CD4-positive, alpha-beta memory T cell (primary cell): Measurements from ENCODE around the gene ZBTB18. TPM values are rescaled to one million over a fixed set of nuclear protein-coding genes. Genes with fewer than 3 reads are reported as not detected.

Experiments used
- CTCF ChIA-PET: fragments of 350-600 bp; sonication (Branson Sonifier 250); formaldehyde crosslinking; loops from one replicate; lab custom pipeline; 2021; ENCODE audit warnings: inconsistent platforms; ENCODE audit not compliant: partially characterized antibody; lab: Charles Lee
- POLR2A ChIA-PET: fragments of 350-600 bp; sonication (Branson Sonifier 250); formaldehyde crosslinking; loops from one replicate; lab custom pipeline; 2021; ENCODE audit not compliant: partially characterized antibody; lab: Charles Lee
- DNase-seq, 5 donors: peaks; one replicate each; pipeline versions ENCODE4 v3.0.0 to v3.0.0-alpha.2; 2020 to 2022; ENCODE audit warnings: mixed read lengths in 1 of 5
- H3K27ac ChIP-seq: one replicate; pipeline ENCODE4 v1.7.0; 2013; ENCODE audit warnings: low read depth, low read length
- H3K27me3 ChIP-seq: 2 replicates; pipeline ENCODE4 v1.7.0; 2013; ENCODE audit warnings: mild to moderate bottlenecking, low read length, moderate library complexity; ENCODE audit not compliant: insufficient read depth
- H3K36me3 ChIP-seq: 2 replicates; pipeline ENCODE4 v1.7.0; 2013; ENCODE audit warnings: mild to moderate bottlenecking, low read length, moderate library complexity; ENCODE audit not compliant: insufficient read depth
- H3K4me1 ChIP-seq: 2 replicates; pipeline ENCODE4 v1.7.0; 2013; ENCODE audit warnings: mild to moderate bottlenecking, low read length, moderate library complexity; ENCODE audit not compliant: insufficient read depth
- H3K4me3 ChIP-seq, 2 donors: one replicate each; pipeline ENCODE4 v1.7.0; 2013; ENCODE audit warnings: low read length in 2 of 2, mild to moderate bottlenecking in 1 of 2
- H3K9me3 ChIP-seq, 2 donors: one replicate each; pipeline ENCODE4 v1.7.0; 2013; ENCODE audit warnings: low read length in 2 of 2, control low read depth in 1 of 2; ENCODE audit not compliant: control insufficient read depth in 1 of 2
- H3K27ac Mint-ChIP-seq, 7 donors: one replicate each; pipeline ENCODE4 v1.8.0; 2020 to 2021; ENCODE audit warnings: mixed read lengths in 7 of 7, mild to moderate bottlenecking in 6 of 7, inconsistent platforms in 3 of 7, moderate library complexity in 3 of 7
- H3K27me3 Mint-ChIP-seq, 2 donors: one replicate each; pipeline ENCODE4 v1.8.0; 2020 to 2021; ENCODE audit warnings: mixed read lengths in 2 of 2
- H3K36me3 Mint-ChIP-seq, 2 donors: one replicate each; pipeline ENCODE4 v1.8.0; 2020 to 2021; ENCODE audit warnings: mixed read lengths in 2 of 2, inconsistent platforms in 1 of 2, mild to moderate bottlenecking in 1 of 2
- H3K4me1 Mint-ChIP-seq, 4 donors: one replicate each; pipeline ENCODE4 v1.8.0; 2020 to 2021; ENCODE audit warnings: mixed read lengths in 4 of 4, mild to moderate bottlenecking in 1 of 4
- H3K4me3 Mint-ChIP-seq, 8 donors: one replicate each; pipeline ENCODE4 v1.8.0; 2020 to 2021; ENCODE audit warnings: mixed read lengths in 8 of 8, mild to moderate bottlenecking in 7 of 8, moderate library complexity in 6 of 8, inconsistent platforms in 3 of 8
- H3K9me3 Mint-ChIP-seq, 8 donors: one replicate each; pipeline ENCODE4 v1.8.0; 2020 to 2021; ENCODE audit warnings: mixed read lengths in 8 of 8, mild to moderate bottlenecking in 5 of 8, inconsistent platforms in 3 of 8, moderate library complexity in 1 of 8
- intact Hi-C: fragments of 100-400 bp; cut with micrococcal nuclease; formaldehyde crosslinking; loops from one replicate; pipeline ENCODE4 v1.15.1; 2023
- polyA plus RNA-seq, 2 donors: library from polyadenylated mRNA; unstranded; fragments of 300-500 nt; fragmentation: Illumina TruSeq; gene quantifications; one replicate each; pipeline ENCODE4 v1.2.3, GENCODE V29; 2021
- total RNA-seq, 2 experiments: library from RNA; stranded (reverse); gene quantifications; one replicate each; pipeline ENCODE4 v1.2.3, GENCODE V29; 2021

ZBTB18 gene
- total RNA-seq (10 to 100 TPM; 62.8 to 65.3 TPM), polyA plus RNA-seq (1 to 10 TPM; 1.5 to 2.1 TPM)

GRCh38 chr1:244050835-244051444 lies at the start of gene ZBTB18:
Gene ZBTB18 (plus strand): TSS chr1:244051283. CDS start chr1:244051432, 149 bp downstream.
- peak within 1 kb of the TSS in 6 of 8 donors; percentile 96 to 99 (median 99) for H3K4me3 Mint-ChIP-seq
- H3K27ac Mint-ChIP-seq: peak within 1 kb of the TSS in 4 of 7 donors; percentile 97 to 99 (median 98)
- peaks cover 23% of the 10 kb centered on the region for H3K36me3 ChIP-seq
- peaks cover 0 to 6% (median 0%) of the 10 kb centered on the region in 8 donors for H3K9me3 Mint-ChIP-seq
- H3K4me3 ChIP-seq: peak within 1 kb of the TSS; percentile 47 to 62
- H3K4me1 ChIP-seq: peaks cover 43% of the 10 kb centered on the region
- ChIA-PET POLR2A (interaction anchor here (0.7 to 10.7 kb wide), 5 partner anchors 11 to 110 kb away, joined by 3 to 251 read pairs (median 3); no protein-coding TSS in a partner anchor), CTCF (interaction anchor here (0.6 to 3.6 kb wide), 4 partner anchors 10 to 221 kb away, joined by 3 to 16 read pairs (median 3); no protein-coding TSS in a partner anchor)
- peaks cover 2 to 23% of the 10 kb centered on the region in 2 donors for H3K36me3 Mint-ChIP-seq
- intact Hi-C loops: no loop called here
- peak within 1 kb of the TSS; percentile 70 for H3K27ac ChIP-seq
- H3K27me3 ChIP-seq: no peaks in the 10 kb centered on the region
- peaks cover 21 to 29% (median 26%) of the 10 kb centered on the region in 4 donors for H3K4me1 Mint-ChIP-seq
- DNase-seq: peak in 2 of 5 donors; percentile 10 to 11
- no peaks in the 10 kb centered on the region for H3K9me3 ChIP-seq
- H3K27me3 Mint-ChIP-seq: no peaks in the 10 kb centered on the region

- Mint-ChIP-seq H3K27me3 (peaks cover 0 to 1% of the 10 kb centered on the region in 2 donors), H3K4me3 (peak overlapping the region in 6 of 8 donors; percentile 13 to 63 (median 41)), H3K27ac (peak overlapping the region in 5 of 7 donors; percentile 0 to 59 (median 44)), H3K9me3 (peaks cover 0 to 2% (median 0%) of the 10 kb centered on the region in 8 donors), H3K4me1 (peaks cover 19 to 23% (median 21%) of the 10 kb centered on the region in 4 donors), H3K36me3 (no peaks in the 10 kb centered on the region)
- Histone ChIP-seq H3K9me3 (no peaks in the 10 kb centered on the region), H3K4me1 (peaks cover 16% of the 10 kb centered on the region), H3K27ac (no peak overlapping the region), H3K36me3 (no peaks in the 10 kb centered on the region), H3K27me3 (no peaks in the 10 kb centered on the region), H3K4me3 (no peak overlapping the region)
- CTCF ChIA-PET: no interaction called here
- POLR2A ChIA-PET: interaction anchor here (1.7 kb wide), 1 partner anchor 45 kb away, joined by 7 read pairs; no protein-coding TSS in a partner anchor
- no peak for DNase-seq
- intact Hi-C loops: no loop called here
Observed at GRCh38 chr1:244002721-244003120, 48.4 kb upstream of the ZBTB18 start.

GRCh38 chr1:244005455-244005854 lies 45.6 kb upstream of the ZBTB18 start:
- Histone ChIP-seq H3K4me1 (peaks cover 16% of the 10 kb centered on the region), H3K27me3 (no peaks in the 10 kb centered on the region), H3K4me3 (no peak overlapping the region), H3K9me3 (no peaks in the 10 kb centered on the region), H3K36me3 (no peaks in the 10 kb centered on the region), H3K27ac (no peak overlapping the region)
- H3K36me3 Mint-ChIP-seq: no peaks in the 10 kb centered on the region
- POLR2A ChIA-PET: no interaction called here
- H3K27me3 Mint-ChIP-seq: peaks cover 2 to 3% of the 10 kb centered on the region in 2 donors
- CTCF ChIA-PET: no interaction called here
- no peak overlapping the region for H3K27ac Mint-ChIP-seq
- no peak for DNase-seq
- peaks cover 19 to 23% (median 21%) of the 10 kb centered on the region in 4 donors for H3K4me1 Mint-ChIP-seq
- H3K4me3 Mint-ChIP-seq: no peak overlapping the region
- intact Hi-C loops: no loop called here
- H3K9me3 Mint-ChIP-seq: no peaks in the 10 kb centered on the region

GRCh38 chr1:244006381-244006901 lies 44.6 kb upstream of the ZBTB18 start:
- Mint-ChIP-seq H3K27ac (no peak overlapping the region), H3K27me3 (peaks cover 2 to 6% of the 10 kb centered on the region in 2 donors), H3K4me1 (peaks cover 19 to 23% (median 21%) of the 10 kb centered on the region in 4 donors), H3K9me3 (no peaks in the 10 kb centered on the region), H3K4me3 (no peak overlapping the region), H3K36me3 (no peaks in the 10 kb centered on the region)
- intact Hi-C loops: no loop called here
- Histone ChIP-seq H3K27me3 (no peaks in the 10 kb centered on the region), H3K4me1 (peaks cover 16% of the 10 kb centered on the region), H3K9me3 (no peaks in the 10 kb centered on the region), H3K36me3 (no peaks in the 10 kb centered on the region), H3K27ac (no peak overlapping the region), H3K4me3 (no peak overlapping the region)
- POLR2A ChIA-PET: no interaction called here
- CTCF ChIA-PET: no interaction called here
- DNase-seq: no peak

GRCh38 chr1:244006961-244007360 lies 44.1 kb upstream of the ZBTB18 start:
- CTCF ChIA-PET: no interaction called here
- H3K9me3 ChIP-seq: no peaks in the 10 kb centered on the region
- H3K27ac Mint-ChIP-seq: no peak overlapping the region
- H3K27me3 ChIP-seq: no peaks in the 10 kb centered on the region
- H3K4me1 Mint-ChIP-seq: peaks cover 16 to 18% (median 17%) of the 10 kb centered on the region in 4 donors
- peaks cover 14% of the 10 kb centered on the region for H3K4me1 ChIP-seq
- H3K4me3 Mint-ChIP-seq: no peak overlapping the region
- no peaks in the 10 kb centered on the region for H3K9me3 Mint-ChIP-seq
- no peak for DNase-seq
- POLR2A ChIA-PET: no interaction called here
- intact Hi-C loops: no loop called here
- no peak overlapping the region for H3K27ac ChIP-seq
- H3K4me3 ChIP-seq: no peak overlapping the region
- no peaks in the 10 kb centered on the region for H3K36me3 Mint-ChIP-seq
- H3K27me3 Mint-ChIP-seq: peaks cover 2 to 6% of the 10 kb centered on the region in 2 donors
- H3K36me3 ChIP-seq: no peaks in the 10 kb centered on the region

GRCh38 chr1:244010191-244010590 lies 40.9 kb upstream of the ZBTB18 start:
- peaks cover 2 to 6% of the 10 kb centered on the region in 2 donors for H3K27me3 Mint-ChIP-seq
- CTCF ChIA-PET: no interaction called here
- Histone ChIP-seq H3K4me3 (no peak overlapping the region), H3K4me1 (no peaks in the 10 kb centered on the region), H3K27me3 (no peaks in the 10 kb centered on the region), H3K27ac (no peak overlapping the region), H3K36me3 (no peaks in the 10 kb centered on the region), H3K9me3 (no peaks in the 10 kb centered on the region)
- no peak overlapping the region for H3K27ac Mint-ChIP-seq
- no peak overlapping the region for H3K4me3 Mint-ChIP-seq
- H3K9me3 Mint-ChIP-seq: no peaks in the 10 kb centered on the region
- POLR2A ChIA-PET: no interaction called here
- H3K36me3 Mint-ChIP-seq: no peaks in the 10 kb centered on the region
- intact Hi-C loops: no loop called here
- peak in 1 of 5 donors; percentile 13 for DNase-seq
- H3K4me1 Mint-ChIP-seq: no peaks in the 10 kb centered on the region

GRCh38 chr1:244010703-244011123 lies 40.4 kb upstream of the ZBTB18 start:
- CTCF ChIA-PET: interaction anchor here (0.6 kb wide), 1 partner anchor 22 kb away, joined by 4 read pairs; no protein-coding TSS in a partner anchor

More at GRCh38 chr1:244010703-244011123, 40.4 kb upstream of the ZBTB18 start:
- no peak overlapping the region for H3K4me3 ChIP-seq
- no peaks in the 10 kb centered on the region for H3K27me3 ChIP-seq
- no peaks in the 10 kb centered on the region for H3K9me3 ChIP-seq
- no peaks in the 10 kb centered on the region for H3K36me3 ChIP-seq
- H3K27ac ChIP-seq: no peak overlapping the region
- POLR2A ChIA-PET: no interaction called here
- intact Hi-C loops: no loop called here
- Mint-ChIP-seq H3K36me3 (no peaks in the 10 kb centered on the region), H3K27ac (no peak overlapping the region), H3K4me3 (no peak overlapping the region), H3K4me1 (no peaks in the 10 kb centered on the region), H3K9me3 (no peaks in the 10 kb centered on the region), H3K27me3 (peaks cover 2 to 6% of the 10 kb centered on the region in 2 donors)
- no peak for DNase-seq
- H3K4me1 ChIP-seq: no peaks in the 10 kb centered on the region
